A549 (cell line): ENCODE data around the gene TPRG1. TPM values are rescaled to one million over a fixed set of nuclear protein-coding genes. Genes with fewer than 3 reads are reported as not detected.

ENCODE experiments used
- ATAC-seq, 2 experiments: fragments of 200-7000 bp in 1 of 2; fragments of >200 bp in 1 of 2; cut with Nextera tagmentation in 1 of 2; cut with Tn5 transposase in 1 of 2; 3 replicates each; pipeline versions ENCODE4 v1.8.0 to v1.9.1; 2018 to 2020; ENCODE audit warnings: mild to moderate bottlenecking in 1 of 2, moderate library complexity in 1 of 2
- CTCF ChIA-PET: fragments of 300-600 bp; sonication (Branson Sonifier 250); formaldehyde crosslinking; extraction: SDS; loops from one replicate; lab custom pipeline; 2021; ENCODE audit warnings: antibody characterized with exemption, inconsistent platforms; lab: Yijun Ruan, JAX
- POLR2A ChIA-PET: fragments of 350-600 bp; formaldehyde crosslinking; extraction: SDS; loops from one replicate; lab custom pipeline; 2021; ENCODE audit warnings: antibody characterized with exemption, inconsistent platforms; lab: Yijun Ruan, JAX
- DNase-seq, 2 experiments: peaks; one replicate each; pipeline versions ENCODE4 v3.0.0 to v3.0.0-alpha.2; 2011 to 2016; ENCODE audit warnings: low read depth in 1 of 2, low spot score in 1 of 2
- FAIRE-seq: peaks from 2 replicates; lab custom pipeline; 2011; peaks lifted over from hg19 to GRCh38; lab: Jason Lieb, UNC
- H3K27ac ChIP-seq, 2 experiments: fragments of >200 bp; sonication (Bioruptor Twin); formaldehyde crosslinking; 3 replicates each; pipeline ENCODE4 v1.5.1; 2016 to 2017
- H3K4me1 ChIP-seq: fragments of >200 bp; sonication (Bioruptor Twin); formaldehyde crosslinking; 3 replicates; pipeline ENCODE4 v1.6.1; 2016
- H3K4me2 ChIP-seq: fragments of >200 bp; sonication (Bioruptor Twin); formaldehyde crosslinking; 3 replicates; pipeline ENCODE4 v1.6.1; 2016
- H3K4me3 ChIP-seq: fragments of >200 bp; sonication (Bioruptor Twin); formaldehyde crosslinking; 3 replicates; pipeline ENCODE4 v1.5.1; 2016
- H3K9me3 ChIP-seq: fragments of >200 bp; sonication (Bioruptor Twin); formaldehyde crosslinking; 3 replicates; pipeline ENCODE4 v1.6.1; 2016
- CHD2 ChIP-seq: fragments of 150-350 bp; IDR thresholded peaks from 2 replicates; pipeline ENCODE4 v1.6.1; 2014; ENCODE audit warnings: low read length; ENCODE audit not compliant: partially characterized antibody
- CTCF ChIP-seq: fragments of >200 bp; sonication (Bioruptor Twin); formaldehyde crosslinking; IDR thresholded peaks from 3 replicates; pipeline ENCODE4 v1.5.1; 2016
- E2F6 ChIP-seq: IDR thresholded peaks from 2 replicates; pipeline ENCODE4 v1.6.1; 2012; ENCODE audit warnings: low read depth, borderline replicate concordance
- EHF ChIP-seq: fragments of 250-450 bp; sonication (Bioruptor Pico); IDR thresholded peaks from 2 replicates; pipeline ENCODE4 v1.5.0; 2020; ENCODE audit warnings: mild to moderate bottlenecking
- EP300 ChIP-seq, 2 experiments: fragments of >200 bp; sonication (Bioruptor Twin); formaldehyde crosslinking; IDR thresholded peaks; 2 replicates in 1 of 2; 3 replicates in 1 of 2; pipeline ENCODE4 v1.6.1; 2016 to 2017
- FOSB ChIP-seq: fragments of 250-450 bp; sonication (Bioruptor Pico); IDR thresholded peaks from 2 replicates; pipeline ENCODE4 v1.5.0; 2020; ENCODE audit warnings: mild to moderate bottlenecking, moderate library complexity
- HDAC2 ChIP-seq: fragments of 200-600 bp; sonication (generic); IDR thresholded peaks from 2 replicates; pipeline ENCODE4 v1.6.1; 2016
- HOXA7 ChIP-seq: fragments of 250-450 bp; sonication (Bioruptor Pico); IDR thresholded peaks from 2 replicates; pipeline ENCODE4 v1.5.0; 2020; ENCODE audit warnings: mild to moderate bottlenecking, moderate library complexity
- HOXB5 ChIP-seq: fragments of 250-450 bp; sonication (Bioruptor Pico); IDR thresholded peaks from 2 replicates; pipeline ENCODE4 v1.5.0; 2020; ENCODE audit warnings: mild to moderate bottlenecking, moderate library complexity
- MAFK ChIP-seq: fragments of 450-650 bp; IDR thresholded peaks from 2 replicates; pipeline ENCODE4 v1.6.1; 2014; ENCODE audit not compliant: partially characterized antibody
- MAX ChIP-seq: IDR thresholded peaks from 2 replicates; pipeline ENCODE4 v1.6.1; 2012
- NFE2L2 ChIP-seq: fragments of 150-350 bp; conservative IDR thresholded peaks from 2 replicates; pipeline ENCODE4 v1.6.1; 2014; ENCODE audit warnings: low read length
- NR3C1 ChIP-seq: fragments of >200 bp; sonication (Bioruptor Twin); formaldehyde crosslinking; IDR thresholded peaks from 3 replicates; pipeline ENCODE4 v1.6.1; 2017
- PBX3 ChIP-seq: IDR thresholded peaks from 2 replicates; pipeline ENCODE4 v1.6.1; 2012
- POLR2A ChIP-seq: IDR thresholded peaks from 2 replicates; pipeline ENCODE4 v1.6.1; 2012; ENCODE audit warnings: mild to moderate bottlenecking, low read length
- POLR2AphosphoS2 ChIP-seq: conservative IDR thresholded peaks from 2 replicates; pipeline ENCODE4 v1.6.1; 2012; ENCODE audit warnings: low read length, improper control_type of control experiment, inconsistent platforms
- RAD21 ChIP-seq, 2 experiments: fragments of >200 bp in 1 of 2; sonication (Bioruptor Twin) in 1 of 2; formaldehyde crosslinking in 1 of 2; IDR thresholded peaks in 1 of 2; conservative IDR thresholded peaks in 1 of 2; 2 replicates in 1 of 2; 3 replicates in 1 of 2; pipeline ENCODE4 v1.6.1; 2012 to 2018; ENCODE audit warnings: inconsistent platforms in 1 of 2
- RNF2 ChIP-seq: fragments of 200-600 bp; sonication (generic); IDR thresholded peaks from 2 replicates; pipeline ENCODE4 v1.6.1; 2016; ENCODE audit warnings: low read depth, mild to moderate bottlenecking, antibody characterized with exemption, moderate library complexity, borderline replicate concordance
- SMC3 ChIP-seq: fragments of >200 bp; sonication (Bioruptor Twin); formaldehyde crosslinking; IDR thresholded peaks from 3 replicates; pipeline ENCODE4 v1.6.1; 2018; ENCODE audit warnings: inconsistent platforms
- SREBF2 ChIP-seq: fragments of 450-650 bp; IDR thresholded peaks from 2 replicates; pipeline ENCODE4 v1.6.1; 2014; ENCODE audit warnings: mild to moderate bottlenecking, moderate library complexity
- TP53 ChIP-seq: fragments of 250-450 bp; sonication (Bioruptor Pico); IDR thresholded peaks from 2 replicates; pipeline ENCODE4 v1.5.0; 2021; ENCODE audit warnings: mild to moderate bottlenecking, moderate library complexity
- USF2 ChIP-seq: fragments of 450-650 bp; IDR thresholded peaks from 2 replicates; pipeline ENCODE4 v1.6.1; 2014; ENCODE audit warnings: antibody characterized with exemption
- ZC3H11A ChIP-seq: fragments of 450-650 bp; IDR thresholded peaks from 2 replicates; pipeline ENCODE4 v1.6.1; 2014; ENCODE audit warnings: antibody characterized with exemption, mild to moderate bottlenecking
- ZFP36 ChIP-seq: fragments of 450-650 bp; IDR thresholded peaks from 2 replicates; pipeline ENCODE4 v1.6.1; 2014; ENCODE audit warnings: borderline replicate concordance; ENCODE audit not compliant: partially characterized antibody
- WGBS: methylation state at CpG from one replicate; pipeline ENCODE4 v1.1.6; 2017; ENCODE audit errors: missing lambda C conversion rate; 5-methylcytosine and 5-hydroxymethylcytosine counted together
- polyA plus RNA-seq, 4 experiments: library from polyadenylated mRNA; depleted of rRNA in 3 of 4; stranded (reverse); fragments of >200 nt; fragmentation: RNase III in 1 of 4; extraction: RNeasy Plus Mini Kit Qiagen cat#74134 plus additional on column Dnase treatment in 1 of 4; gene quantifications; 2 replicates in 3 of 4; 3 replicates in 1 of 4; pipeline ENCODE4 v1.2.3, GENCODE V29; 2011 to 2017

The TPRG1 gene
- polyA plus RNA-seq, 2 of the 4 experiments (the other 2 are of a cell fraction): 0.21 to 1.1 TPM

GRCh38 chr3:189270248-189270832 is 98.6 kb downstream of the TPRG1 start:
- ChIA-PET CTCF (interaction anchor here (0.6 to 1.3 kb wide), 11 partner anchors 11 to 683 kb away, joined by 3 to 4 read pairs (median 3); no protein-coding TSS in a partner anchor), POLR2A (interaction anchor here (0.5 kb wide), 1 partner anchor 83 kb away, joined by 3 read pairs; no protein-coding TSS in a partner anchor)
- DNase-seq (peak; percentile 38 to 91), FAIRE-seq (no peak), ATAC-seq (peak; percentile 91 to 95)
- Histone ChIP-seq H3K4me2 (0 out of 3 replicates have a peak overlapping the region, but pooled peaks have one; percentile 19), H3K4me1 (peaks cover 24% of the 10 kb centered on the region), H3K9me3 (no peaks in the 10 kb centered on the region; the same call in 2 of the 3 replicates), H3K4me3 (no peak overlapping the region), H3K27ac (peak overlapping the region; percentile 68 to 85)
- WGBS: 37% methylated on average over 4 of the region's 5 CpGs
- TF ChIP-seq EHF (CRISPR knock-in tag): 0 out of 2 replicates have a peak, but pooled peaks have one; percentile 23
- no peak for TF ChIP-seq CHD2
- peak; percentile 87 to 89 for TF ChIP-seq RAD21 (conservative IDR thresholded peaks at IDR 0.05 in 1 of 2, IDR thresholded peaks at IDR 0.05 in 1 of 2)
- TF ChIP-seq CTCF: peak; percentile 58
- TF ChIP-seq SMC3: peak; percentile 86
- TF ChIP-seq NR3C1: no peak
- 0 out of 5 replicates have a peak, but pooled peaks of 1 of the 2 experiments have one; percentile 12 for TF ChIP-seq EP300 (IDR thresholded peaks at IDR 0.05)

GRCh38 chr3:189272500-189273119 is 100.8 kb downstream of the TPRG1 start:
- WGBS: 83% methylated on average over 3 of the region's 4 CpGs
- Histone ChIP-seq H3K4me2 (no peak overlapping the region), H3K27ac (peak overlapping the region; percentile 51 to 85; a peak in 4 of 6 replicates), H3K4me3 (no peak overlapping the region), H3K4me1 (peaks cover 37% of the 10 kb centered on the region), H3K9me3 (no peaks in the 10 kb centered on the region; the same call in 2 of the 3 replicates)
- POLR2A ChIA-PET: interaction anchor here (1.0 kb wide), 1 partner anchor 357 kb away, joined by 3 read pairs; no protein-coding TSS in a partner anchor
- ATAC-seq: peak in 1 of 2 experiments; percentile 70; a peak in 3 of 6 replicates
- DNase-seq: peak; percentile 3 to 47
- FAIRE-seq: no peak
- CTCF ChIA-PET: interaction anchor here (0.5 to 1.9 kb wide), 11 partner anchors 10 to 676 kb away, joined by 3 to 10 read pairs (median 3); no protein-coding TSS in a partner anchor
- TF ChIP-seq HOXB5 (no peak), FOSB (no peak), CTCF (peak; percentile 32), SMC3 (peak; percentile 46), RAD21 (conservative IDR thresholded peaks at IDR 0.05 in 1 of 2, IDR thresholded peaks at IDR 0.05 in 1 of 2) (peak; percentile 56 to 61), PBX3 (no peak)

- Histone ChIP-seq H3K4me1 (peaks cover 37% of the 10 kb centered on the region), H3K4me2 (no peak overlapping the region), H3K9me3 (no peaks in the 10 kb centered on the region; the same call in 2 of the 3 replicates), H3K4me3 (no peak overlapping the region), H3K27ac (peak overlapping the region; percentile 51 to 85)
- ChIA-PET POLR2A (no interaction called here), CTCF (interaction anchor here (0.9 to 1.9 kb wide), 5 partner anchors 62 to 675 kb away, joined by 3 to 8 read pairs (median 3); no protein-coding TSS in a partner anchor)
- no peak for FAIRE-seq
- no peak for ATAC-seq
- no peak for DNase-seq
- no peak for TF ChIP-seq HDAC2
- TF ChIP-seq SREBF2: no peak
- TF ChIP-seq FOSB: no peak
- no peak for TF ChIP-seq MAX
- TF ChIP-seq RNF2: no peak
- no peak for TF ChIP-seq TP53 (CRISPR knock-in tag)
- TF ChIP-seq ZFP36: no peak
- TF ChIP-seq USF2: no peak
- no peak for TF ChIP-seq MAFK
- no peak for TF ChIP-seq ZC3H11A
- TF ChIP-seq NFE2L2: no peak
- no peak for TF ChIP-seq HOXA7 (CRISPR knock-in tag)
- no peak for TF ChIP-seq POLR2AphosphoS2
- TF ChIP-seq E2F6: no peak
- TF ChIP-seq POLR2A: no peak
- TF ChIP-seq, all 56 proteins: peak for 0
- WGBS: 93% methylated on average over 1 of the region's 1 CpG
These were observed 102.0 kb downstream of the TPRG1 start for GRCh38 chr3:189273736-189274135.
